Right lobe of liver (tissue), 6 donors: ENCODE measurements around the gene ZSCAN2. TPM values are rescaled to one million over a fixed set of nuclear protein-coding genes. Genes with fewer than 3 reads are reported as not detected.

ENCODE experiments used
- ATAC-seq, 4 donors: fragments of 200-7000 bp; cut with Tn5 transposase; one replicate each; pipeline ENCODE4 v1.9.1; 2020; ENCODE audit warnings: mild to moderate bottlenecking in 4 of 4, moderate library complexity in 4 of 4
- DNase-seq, 3 donors: peaks; one replicate each; pipeline ENCODE4 v3.0.0-alpha.2; 2020
- H3K27ac ChIP-seq, 3 donors: fragments of 200-600 bp; one replicate each; pipeline ENCODE4 v1.8.0; 2022
- H3K27me3 ChIP-seq, 2 donors: fragments of 200-600 bp; one replicate each; pipeline ENCODE4 v1.8.0; 2022
- H3K36me3 ChIP-seq, 4 donors: fragments of 200-600 bp; sonication (generic) in 1 of 4; one replicate each; pipeline versions ENCODE4 v1.5.1 to v1.8.0; 2017 to 2022; ENCODE audit warnings: control low read depth in 1 of 4
- H3K4me1 ChIP-seq, 4 donors: fragments of 200-600 bp; sonication (generic) in 1 of 4; one replicate each; pipeline versions ENCODE4 v1.5.1 to v1.8.0; 2017 to 2022; ENCODE audit warnings: control low read depth in 1 of 4
- H3K4me3 ChIP-seq, 3 donors: fragments of 200-600 bp; one replicate each; pipeline ENCODE4 v1.8.0; 2022
- H3K9me3 ChIP-seq, 4 donors: fragments of 200-600 bp; sonication (generic) in 1 of 4; one replicate each; pipeline versions ENCODE4 v1.5.1 to v1.8.0; 2017 to 2022; ENCODE audit warnings: control low read depth in 1 of 4
- CTCF ChIP-seq, 4 donors: fragments of 200-600 bp in 3 of 4; fragments of 450-650 bp in 1 of 4; IDR thresholded peaks; one replicate each; pipeline versions ENCODE4 v1.5.1 to v1.8.0; 2016 to 2022; ENCODE audit warnings: antibody characterized with exemption in 4 of 4, mild to moderate bottlenecking in 2 of 4
- POLR2A ChIP-seq: fragments of 450-650 bp; IDR thresholded peaks from one replicate; pipeline ENCODE4 v1.6.1; 2017; ENCODE audit warnings: antibody characterized with exemption, mild to moderate bottlenecking
- WGBS: methylation state at CpG from one replicate; pipeline ENCODE4 v1.1.6; 2018; ENCODE audit warnings: low coverage, low lambda C conversion rate; ENCODE audit not compliant: insufficient coverage; ENCODE audit errors: missing lambda C conversion rate; 5-methylcytosine and 5-hydroxymethylcytosine counted together
- intact Hi-C, 2 donors: fragments of 100-400 bp; cut with DNase I; formaldehyde crosslinking; loops; one replicate each; pipeline versions ENCODE4 v1.11.2 to v1.14.1; 2022
- total RNA-seq, 6 experiments: library from RNA; depleted of rRNA in 2 of 6; stranded (reverse); fragments of >200 nt in 2 of 6; fragmentation: NEBNext Ultra II Directional in 3 of 6; extraction: Animal tissue kit (Norgen Biotek cat#: 25700) in 3 of 6; gene quantifications; one replicate each; pipeline versions ENCODE4 v1.1.0 to v1.2.4, GENCODE V29; 2016 to 2023
- donor health status: DM: no; HTN: yes; CAD: no.
- donor health status: DM: no; HTN: no; CAD: no.
- donor health status: DM: no; HTN: no; CAD: no.
- donor health status: DM: no; HTN: yes; CAD: no.
- donor health status: DM: no; HTN: yes; CAD: no.

ZSCAN2 gene
- total RNA-seq, 6 experiments from 2014 or later = 4.5 to 8.7 (median 6.8) TPM

- Histone ChIP-seq H3K9me3 (peaks cover 0 to 12% (median 4%) of the 10 kb centered on the region in 4 donors), H3K27ac (no peak overlapping the region), H3K4me3 (no peak overlapping the region), H3K4me1 (no peaks in the 10 kb centered on the region), H3K36me3 (peaks cover 0 to 15% (median 9%) of the 10 kb centered on the region in 4 donors), H3K27me3 (no peaks in the 10 kb centered on the region)
- 87% methylated on average over 4 of the region's 8 CpGs for WGBS
- intact Hi-C loops = no loop called here
- TF ChIP-seq POLR2A = no peak
- no peak for TF ChIP-seq CTCF (IDR thresholded peaks at IDR 0.05)
- ATAC-seq (no peak), DNase-seq (peak in 1 of 3 donors; percentile 4)
These were observed 19.8 kb downstream of the ZSCAN2 start for GRCh38 chr15:84620626-84621025.

- H3K9me3 ChIP-seq = peaks cover 0 to 12% (median 4%) of the 10 kb centered on the region in 4 donors
- H3K36me3 ChIP-seq = peaks cover 0 to 15% (median 9%) of the 10 kb centered on the region in 4 donors
- ATAC-seq (no peak), DNase-seq (peak in 1 of 3 donors; percentile 1)
- intact Hi-C loops = no loop called here
- H3K27me3 ChIP-seq = no peaks in the 10 kb centered on the region
- H3K4me3 ChIP-seq = no peak overlapping the region
- WGBS = 94% methylated on average over 9 of the region's 17 CpGs
- H3K27ac ChIP-seq = no peak overlapping the region
- no peaks in the 10 kb centered on the region for H3K4me1 ChIP-seq
- TF ChIP-seq POLR2A (no peak), CTCF (IDR thresholded peaks at IDR 0.05) (no peak)
These were observed 20.7 kb downstream of the ZSCAN2 start for GRCh38 chr15:84621358-84621979.

- H3K27ac ChIP-seq = no peak overlapping the region
- ATAC-seq (no peak), DNase-seq (no peak)
- H3K4me1 ChIP-seq = no peaks in the 10 kb centered on the region
- WGBS = 80% methylated on average over 6 of the region's 7 CpGs
- H3K4me3 ChIP-seq = no peak overlapping the region
- H3K36me3 ChIP-seq = peaks cover 0 to 15% (median 9%) of the 10 kb centered on the region in 4 donors
- TF ChIP-seq CTCF (IDR thresholded peaks at IDR 0.05) (no peak), POLR2A (no peak)
- intact Hi-C loops = no loop called here
- H3K27me3 ChIP-seq = no peaks in the 10 kb centered on the region
- H3K9me3 ChIP-seq = peaks cover 0 to 12% (median 4%) of the 10 kb centered on the region in 4 donors
These were observed 23.6 kb downstream of the ZSCAN2 start for GRCh38 chr15:84624359-84624758.

GRCh38 chr15:84625123-84625522, 24.3 kb downstream of the ZSCAN2 start:
- H3K36me3 ChIP-seq = peaks cover 0 to 15% (median 9%) of the 10 kb centered on the region in 4 donors
- no peak overlapping the region for H3K27ac ChIP-seq
- no peak for ATAC-seq
- 50% methylated on average over 1 of the region's 2 CpGs for WGBS
- intact Hi-C loops = no loop called here
- TF ChIP-seq POLR2A (no peak), CTCF (IDR thresholded peaks at IDR 0.05) (no peak)
- H3K4me1 ChIP-seq = peaks cover 0 to 1% (median 0%) of the 10 kb centered on the region in 4 donors
- DNase-seq = no peak
- peaks cover 0 to 12% (median 4%) of the 10 kb centered on the region in 4 donors for H3K9me3 ChIP-seq
- H3K27me3 ChIP-seq = no peaks in the 10 kb centered on the region
- H3K4me3 ChIP-seq = no peak overlapping the region
